ENCODE results near the gene CRELD1. TPM values are rescaled to one million over a fixed set of nuclear protein-coding genes. Genes with fewer than 3 reads are reported as not detected.

Gene CRELD1
- polyA plus RNA-seq, 1 experiment, result 30.3 TPM

DNA sequence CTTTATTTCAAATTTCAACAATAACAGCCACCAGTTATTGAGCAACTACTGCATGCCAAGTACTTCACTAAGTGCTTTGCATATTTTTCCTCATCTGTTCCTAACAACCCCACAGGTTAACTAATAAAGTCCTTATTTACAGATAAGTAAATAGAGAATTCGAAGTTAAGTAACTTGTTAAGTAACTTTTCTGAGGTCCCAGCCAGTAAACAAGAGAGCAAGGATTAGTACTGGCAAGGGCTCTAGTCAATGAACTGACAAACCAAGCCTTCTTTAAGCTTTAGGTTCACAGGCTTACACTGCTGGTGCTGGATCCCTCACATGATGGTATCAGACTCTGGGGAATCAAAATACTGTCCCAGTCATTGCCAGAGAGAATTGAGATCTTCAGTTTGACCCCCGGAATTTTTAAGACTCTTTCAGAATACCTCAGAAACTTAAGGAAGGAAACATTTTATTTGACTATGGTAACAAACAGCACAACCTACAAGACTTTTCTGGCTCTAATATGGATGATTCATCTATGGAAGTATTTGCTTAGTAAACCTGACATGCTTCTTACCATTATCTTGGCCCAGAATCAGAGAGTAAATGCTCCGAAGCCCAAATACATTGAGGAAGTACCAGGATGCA lies 36.5 kb downstream of the CRELD1 start:
- peaks cover 10% of the 10 kb centered on the region for H3K36me3 ChIP-seq (ENCODE audit: control insufficient read depth, insufficient read depth, low read length)
- no peak overlapping the region for H3K4me3 ChIP-seq (ENCODE audit: low read depth, low read length)
- DNase-seq (ENCODE audit: low read depth), result peak; percentile 53
- no peaks in the 10 kb centered on the region for H3K27me3 ChIP-seq (ENCODE audit: control insufficient read depth, insufficient read depth, low read length)
- ChIA-PET CTCF (interaction anchor here (1.0 to 1.6 kb wide), 2 partner anchors 10 to 11 kb away, joined by 4 to 6 read pairs; no protein-coding TSS in a partner anchor), POLR2A (no interaction called here)
- TF ChIP-seq, protein P1, sequence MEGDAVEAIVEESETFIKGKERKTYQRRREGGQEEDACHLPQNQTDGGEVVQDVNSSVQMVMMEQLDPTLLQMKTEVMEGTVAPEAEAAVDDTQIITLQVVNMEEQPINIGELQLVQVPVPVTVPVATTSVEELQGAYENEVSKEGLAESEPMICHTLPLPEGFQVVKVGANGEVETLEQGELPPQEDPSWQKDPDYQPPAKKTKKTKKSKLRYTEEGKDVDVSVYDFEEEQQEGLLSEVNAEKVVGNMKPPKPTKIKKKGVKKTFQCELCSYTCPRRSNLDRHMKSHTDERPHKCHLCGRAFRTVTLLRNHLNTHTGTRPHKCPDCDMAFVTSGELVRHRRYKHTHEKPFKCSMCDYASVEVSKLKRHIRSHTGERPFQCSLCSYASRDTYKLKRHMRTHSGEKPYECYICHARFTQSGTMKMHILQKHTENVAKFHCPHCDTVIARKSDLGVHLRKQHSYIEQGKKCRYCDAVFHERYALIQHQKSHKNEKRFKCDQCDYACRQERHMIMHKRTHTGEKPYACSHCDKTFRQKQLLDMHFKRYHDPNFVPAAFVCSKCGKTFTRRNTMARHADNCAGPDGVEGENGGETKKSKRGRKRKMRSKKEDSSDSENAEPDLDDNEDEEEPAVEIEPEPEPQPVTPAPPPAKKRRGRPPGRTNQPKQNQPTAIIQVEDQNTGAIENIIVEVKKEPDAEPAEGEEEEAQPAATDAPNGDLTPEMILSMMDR (IDR thresholded peaks at IDR 0.05; ENCODE audit: insufficient read depth, low read depth, low read length), result no peak

DNA sequence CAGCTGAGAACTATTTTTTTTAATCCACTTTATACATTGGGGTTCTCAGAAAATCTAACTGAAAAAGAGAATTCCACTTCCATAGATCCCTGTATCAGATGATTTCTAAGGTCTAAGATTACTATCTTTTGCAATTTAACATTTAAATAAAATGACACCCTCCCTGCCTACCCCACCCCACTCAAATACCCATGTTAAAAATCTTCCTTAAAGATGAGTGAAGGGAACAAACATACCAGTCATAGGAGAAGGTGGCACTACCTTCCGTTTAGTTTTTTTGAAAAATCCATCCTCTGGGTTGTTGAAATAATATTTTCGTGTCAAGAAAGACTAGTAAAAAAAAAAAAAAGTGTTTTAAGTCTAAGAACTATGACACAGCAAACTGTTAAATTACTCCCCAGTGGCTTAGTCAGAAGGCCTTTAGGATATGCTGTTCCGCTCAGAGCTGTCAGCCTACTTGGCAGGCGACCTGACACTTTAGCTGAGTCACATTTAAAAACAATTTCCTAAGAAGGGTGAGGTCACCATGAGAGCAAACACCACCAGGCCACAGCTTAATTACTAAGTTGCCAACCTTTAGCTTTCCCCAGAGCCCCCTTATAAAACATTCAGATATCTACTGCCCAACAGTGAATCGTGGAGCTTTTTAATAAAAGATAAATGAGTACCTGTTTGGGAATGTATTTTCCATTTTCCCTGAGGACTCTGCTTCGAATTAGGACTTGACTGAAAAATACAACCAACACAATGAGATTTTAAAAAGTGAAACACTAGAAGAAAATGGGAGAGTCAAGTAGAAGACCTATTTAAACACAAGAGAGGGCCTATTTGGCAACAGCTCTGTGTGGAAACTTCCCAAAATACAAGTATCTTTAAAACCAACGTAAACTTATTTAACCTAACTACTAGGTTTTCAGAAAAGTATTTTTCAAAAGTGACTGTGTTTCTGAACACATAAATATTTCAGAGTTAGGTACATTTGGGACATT lies 43.4 kb downstream of the CRELD1 start:
- CTCF ChIA-PET, result interaction anchor here (0.6 to 1.3 kb wide), 4 partner anchors 18 to 136 kb away, joined by 3 to 4 read pairs (median 4); no protein-coding TSS in a partner anchor
- Histone ChIP-seq H3K4me3 (ENCODE audit: low read depth, low read length) (no peak overlapping the region), H3K36me3 (ENCODE audit: control insufficient read depth, insufficient read depth, low read length) (peaks cover 7% of the 10 kb centered on the region), H3K27me3 (ENCODE audit: control insufficient read depth, insufficient read depth, low read length) (no peaks in the 10 kb centered on the region)
- DNase-seq (ENCODE audit: low read depth), result peak; percentile 98
- POLR2A ChIA-PET, result interaction anchor here (0.5 to 0.7 kb wide), 2 partner anchors 11 to 17 kb away, joined by 3 to 9 read pairs; no protein-coding TSS in a partner anchor
- TF ChIP-seq, protein P1 (IDR thresholded peaks at IDR 0.05; ENCODE audit: insufficient read depth, low read depth, low read length), result no peak

DNA sequence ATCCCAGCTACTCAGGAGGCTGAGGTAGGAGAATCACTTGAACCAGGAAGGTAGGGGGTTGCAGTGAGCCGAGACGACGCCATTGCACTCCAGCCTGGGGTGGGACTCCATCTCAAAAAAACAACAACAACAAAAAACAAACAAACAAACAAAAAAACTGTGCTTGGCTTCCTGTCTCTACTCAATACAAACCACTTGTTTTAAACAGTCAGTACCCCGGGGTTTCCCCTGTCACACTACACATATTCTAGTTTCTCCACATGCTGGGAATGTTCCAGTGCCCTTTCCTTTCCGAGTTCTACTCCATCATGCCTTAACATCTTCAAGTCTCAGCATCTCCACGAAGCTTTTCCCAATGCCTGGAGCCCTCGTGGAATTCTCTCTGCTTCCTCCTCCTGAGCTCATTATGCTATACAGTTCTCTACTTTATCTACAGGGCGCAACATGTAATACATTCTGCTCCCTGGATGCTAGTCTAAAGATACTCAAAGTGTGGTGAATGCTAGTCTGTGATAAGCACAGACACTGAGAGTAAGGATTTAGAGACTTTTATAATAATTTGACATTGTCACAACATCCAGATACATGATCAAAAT lies 45.2 kb downstream of the CRELD1 start:
- Histone ChIP-seq H3K36me3 (ENCODE audit: control insufficient read depth, insufficient read depth, low read length) (no peaks in the 10 kb centered on the region; the same call in none of the 2 replicates), H3K4me3 (ENCODE audit: low read depth, low read length) (no peak overlapping the region), H3K27me3 (ENCODE audit: control insufficient read depth, insufficient read depth, low read length) (no peaks in the 10 kb centered on the region)
- ChIA-PET CTCF (interaction anchor here (0.6 to 1.3 kb wide), 3 partner anchors 32 to 265 kb away, joined by 3 to 4 read pairs (median 3); no protein-coding TSS in a partner anchor), POLR2A (no interaction called here)
- no peak for DNase-seq (ENCODE audit: low read depth)
- TF ChIP-seq, protein P1 (IDR thresholded peaks at IDR 0.05; ENCODE audit: insufficient read depth, low read depth, low read length), result no peak

DNA sequence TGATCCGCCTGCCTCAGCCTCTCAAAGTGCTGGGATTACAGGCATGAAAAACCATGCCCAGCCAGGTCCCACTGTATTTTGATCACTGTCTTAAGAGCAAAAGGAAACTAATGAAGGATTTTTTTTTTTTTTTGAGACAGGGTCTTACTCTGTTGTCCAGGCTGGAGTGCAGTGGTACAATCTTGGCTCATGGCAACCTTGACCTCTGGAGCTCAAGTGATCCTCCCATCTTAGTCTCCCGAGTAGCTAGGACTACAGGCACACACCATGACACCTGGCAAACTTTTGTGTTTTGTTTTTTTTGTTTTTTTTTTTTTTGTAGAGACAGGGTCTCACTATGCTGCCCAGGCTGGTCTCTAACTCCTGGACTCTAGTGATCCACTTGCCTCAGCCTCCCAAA lies 46.6 kb downstream of the CRELD1 start:
- POLR2A ChIA-PET, result interaction anchor here (0.7 kb wide), 1 partner anchor 9 kb away, joined by 19 read pairs; no protein-coding TSS in a partner anchor
- CTCF ChIA-PET, result no interaction called here
- TF ChIP-seq, protein P1 (IDR thresholded peaks at IDR 0.05; ENCODE audit: insufficient read depth, low read depth, low read length), result no peak
- no peaks in the 10 kb centered on the region; the same call in 1 of the 2 replicates for H3K36me3 ChIP-seq (ENCODE audit: control insufficient read depth, insufficient read depth, low read length)
- no peaks in the 10 kb centered on the region for H3K27me3 ChIP-seq (ENCODE audit: control insufficient read depth, insufficient read depth, low read length)
- no peak overlapping the region for H3K4me3 ChIP-seq (ENCODE audit: low read depth, low read length)
- DNase-seq (ENCODE audit: low read depth), result no peak
